Measurements from ENCODE around the gene RP2. TPM values are rescaled to one million over a fixed set of nuclear protein-coding genes. Genes with fewer than 3 reads are reported as not detected.

The RP2 gene
- total and polyA plus RNA-seq, 9 of the 15 experiments (the other 6 are each of a cell fraction or from before 2014, with no cell fraction given), result 2.0 to 6.9 (median 3.5) TPM

GRCh38 chrX:46803140-46803539, 33.7 kb upstream of the RP2 start (continued):
- TF ChIP-seq, protein P1, sequence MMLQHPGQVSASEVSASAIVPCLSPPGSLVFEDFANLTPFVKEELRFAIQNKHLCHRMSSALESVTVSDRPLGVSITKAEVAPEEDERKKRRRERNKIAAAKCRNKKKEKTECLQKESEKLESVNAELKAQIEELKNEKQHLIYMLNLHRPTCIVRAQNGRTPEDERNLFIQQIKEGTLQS (IDR thresholded peaks at IDR 0.05), result no peak
- TF ChIP-seq, protein P1 (CRISPR knock-in tag; conservative IDR thresholded peaks at IDR 0.05), result no peak
- TF ChIP-seq TBP (optimal IDR thresholded peaks at IDR 0.05; ENCODE audit: low read depth, low read length) (no peak), ZNF347 (CRISPR knock-in tag; IDR thresholded peaks at IDR 0.05; ENCODE audit: low read depth) (no peak), KLF1 (tag; IDR thresholded peaks at IDR 0.05) (no peak), HMG20A (CRISPR knock-in tag; conservative IDR thresholded peaks at IDR 0.05) (no peak), HSF4 (CRISPR knock-in tag; IDR thresholded peaks at IDR 0.05; ENCODE audit: borderline replicate concordance) (no peak), OTX1 (CRISPR knock-in tag; IDR thresholded peaks at IDR 0.05) (no peak), ZBTB26 (CRISPR knock-in tag; IDR thresholded peaks at IDR 0.05) (no peak)
- TF ChIP-seq, protein P2, sequence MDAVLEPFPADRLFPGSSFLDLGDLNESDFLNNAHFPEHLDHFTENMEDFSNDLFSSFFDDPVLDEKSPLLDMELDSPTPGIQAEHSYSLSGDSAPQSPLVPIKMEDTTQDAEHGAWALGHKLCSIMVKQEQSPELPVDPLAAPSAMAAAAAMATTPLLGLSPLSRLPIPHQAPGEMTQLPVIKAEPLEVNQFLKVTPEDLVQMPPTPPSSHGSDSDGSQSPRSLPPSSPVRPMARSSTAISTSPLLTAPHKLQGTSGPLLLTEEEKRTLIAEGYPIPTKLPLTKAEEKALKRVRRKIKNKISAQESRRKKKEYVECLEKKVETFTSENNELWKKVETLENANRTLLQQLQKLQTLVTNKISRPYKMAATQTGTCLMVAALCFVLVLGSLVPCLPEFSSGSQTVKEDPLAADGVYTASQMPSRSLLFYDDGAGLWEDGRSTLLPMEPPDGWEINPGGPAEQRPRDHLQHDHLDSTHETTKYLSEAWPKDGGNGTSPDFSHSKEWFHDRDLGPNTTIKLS (IDR thresholded peaks at IDR 0.05; ENCODE audit: borderline replicate concordance, low read depth), result no peak
- TF ChIP-seq, protein P3, sequence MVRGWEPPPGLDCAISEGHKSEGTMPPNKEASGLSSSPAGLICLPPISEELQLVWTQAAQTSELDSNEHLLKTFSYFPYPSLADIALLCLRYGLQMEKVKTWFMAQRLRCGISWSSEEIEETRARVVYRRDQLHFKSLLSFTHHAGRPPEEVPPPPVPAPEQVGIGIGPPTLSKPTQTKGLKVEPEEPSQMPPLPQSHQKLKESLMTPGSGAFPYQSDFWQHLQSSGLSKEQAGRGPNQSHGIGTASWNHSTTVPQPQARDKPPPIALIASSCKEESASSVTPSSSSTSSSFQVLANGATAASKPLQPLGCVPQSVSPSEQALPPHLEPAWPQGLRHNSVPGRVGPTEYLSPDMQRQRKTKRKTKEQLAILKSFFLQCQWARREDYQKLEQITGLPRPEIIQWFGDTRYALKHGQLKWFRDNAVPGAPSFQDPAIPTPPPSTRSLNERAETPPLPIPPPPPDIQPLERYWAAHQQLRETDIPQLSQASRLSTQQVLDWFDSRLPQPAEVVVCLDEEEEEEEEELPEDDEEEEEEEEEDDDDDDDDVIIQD (CRISPR knock-in tag; IDR thresholded peaks at IDR 0.05), result no peak

Data from K562 (cell line).